Psoas muscle (tissue), 8 donors: ENCODE results near the gene RNF111. TPM values are rescaled to one million over a fixed set of nuclear protein-coding genes. Genes with fewer than 3 reads are reported as not detected.

Source experiments
- ATAC-seq, 4 donors: fragments of 200-7000 bp; cut with Tn5 transposase; one replicate each; pipeline ENCODE4 v1.9.1; 2020; ENCODE audit warnings: moderate library complexity in 3 of 4, mild to moderate bottlenecking in 2 of 4
- DNase-seq, 2 donors: peaks; one replicate each; pipeline ENCODE4 v3.0.0-alpha.2; 2020
- H3K27ac ChIP-seq: fragments of 200-600 bp; one replicate; pipeline ENCODE4 v1.8.0; 2022
- H3K27me3 ChIP-seq, 3 donors: fragments of 200-600 bp in 1 of 3; one replicate each; pipeline versions ENCODE4 v1.6.1 to v1.8.0; 2013 to 2022; ENCODE audit warnings: low read length in 2 of 3, mild to moderate bottlenecking in 2 of 3, moderate library complexity in 1 of 3; ENCODE audit not compliant: insufficient read depth in 3 of 3
- H3K36me3 ChIP-seq, 2 donors: fragments of 200-600 bp in 1 of 2; one replicate each; pipeline versions ENCODE4 v1.6.1 to v1.8.0; 2013 to 2022; ENCODE audit warnings: low read depth in 1 of 2, mild to moderate bottlenecking in 1 of 2, moderate library complexity in 1 of 2; ENCODE audit not compliant: insufficient read depth in 1 of 2
- H3K4me1 ChIP-seq: fragments of 200-600 bp; one replicate; pipeline ENCODE4 v1.8.0; 2022
- H3K4me3 ChIP-seq: fragments of 200-600 bp; one replicate; pipeline ENCODE4 v1.8.0; 2022; ENCODE audit warnings: mild to moderate bottlenecking
- H3K9me3 ChIP-seq: fragments of 200-600 bp; one replicate; pipeline ENCODE4 v1.8.0; 2022
- whole genome bisulfite sequencing, 3 donors: extraction: QIAGEN DNeasy Blood & Tissue Kit; methylation state at CpG; one replicate each; pipeline versions ENCODE4 v1.1.6 to v1.1.7; 2013; 5-methylcytosine and 5-hydroxymethylcytosine counted together
- intact Hi-C, 2 donors: fragments of 100-400 bp; cut with DNase I; formaldehyde crosslinking; loops; one replicate each; pipeline versions ENCODE4 v1.11.0 to v1.14.2; 2022
- polyA plus RNA-seq, 3 donors: library from polyadenylated mRNA; stranded (reverse); fragments of 200-250 nt; gene quantifications; one replicate each; pipeline ENCODE4 v1.2.3, GENCODE V29; 2013
- total RNA-seq, 4 donors: library from RNA; stranded (reverse); fragmentation: NEBNext Ultra II Directional in 2 of 4; extraction: Animal tissue kit (Norgen Biotek cat#: 25700) in 2 of 4; gene quantifications; one replicate each; pipeline versions ENCODE4 v1.2.1 to v1.2.4, GENCODE V29; 2021 to 2023
- TF ChIP-seq, protein P1 (sequence below): fragments of 200-600 bp; IDR thresholded peaks from one replicate; pipeline ENCODE4 v1.8.0; 2022; ENCODE audit warnings: antibody characterized with exemption
- donor health status: healthy with polysubstance abuse.
- donor health status: DM: no; HTN: no; CAD: no; lungs with moderate emphysema.
- donor health status: Bipolar disorder and iron deficiency.
- donor health status: healthy.
- donor health status: DM: yes; HTN: yes; CAD: no.
- donor health status: DM: no; HTN: no; CAD: no.
- donor health status: DM: no; HTN: no; CAD: no.
- donor health status: DM: yes; HTN: yes; CAD: no.

The RNF111 gene
- total and polyA plus RNA-seq, 7 donors = 8.3 to 26.9 (median 18.3) TPM

DNA sequence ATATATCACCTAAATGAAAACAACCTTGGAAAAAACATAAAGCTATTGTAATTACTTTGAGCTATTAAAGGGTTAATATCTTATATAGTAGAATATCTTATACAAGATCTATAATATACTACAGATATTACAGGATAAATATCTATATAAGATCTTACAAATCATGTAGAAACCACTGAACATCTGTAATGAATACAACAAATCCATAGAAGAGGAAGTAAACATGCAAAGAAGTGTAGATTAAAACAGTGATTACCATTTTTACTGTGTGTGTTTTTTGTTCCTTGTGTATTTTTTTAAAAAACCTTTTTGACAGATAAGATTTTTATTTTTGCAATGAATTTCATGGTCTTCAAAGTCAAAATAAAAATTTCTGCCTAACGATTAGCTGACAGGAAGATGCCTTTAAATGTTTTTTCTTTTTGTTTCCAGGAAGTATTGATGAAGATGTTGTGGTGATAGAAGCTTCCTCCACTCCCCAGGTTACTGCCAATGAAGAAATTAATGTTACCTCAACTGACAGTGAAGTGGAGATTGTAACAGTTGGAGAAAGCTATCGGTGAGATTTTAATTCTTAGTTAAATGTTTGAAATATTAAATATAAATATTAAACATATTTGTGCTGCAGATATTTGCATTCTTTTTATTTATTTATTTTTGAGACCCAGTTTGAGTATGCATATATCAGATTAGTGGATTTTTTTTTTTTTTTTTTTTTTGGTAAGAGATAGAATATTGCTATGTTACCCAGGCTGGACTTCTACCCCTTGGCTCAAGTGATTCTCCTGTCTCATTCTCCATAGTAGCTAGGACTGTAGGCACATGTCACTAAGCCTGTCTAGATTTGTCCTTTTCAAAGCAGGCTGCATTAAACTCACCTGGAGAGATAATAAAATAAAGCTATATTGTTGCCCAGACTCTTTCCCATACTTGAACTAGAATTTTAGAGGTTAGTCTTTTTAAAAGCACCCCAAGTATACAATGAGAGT lies 64.7 kb downstream of the RNF111 start:
- H3K27me3 ChIP-seq = no peaks in the 10 kb centered on the region
- DNase-seq = no peak
- 78 to 82% (median 79%) methylated on average over 2 of the region's 2 CpGs for WGBS, 3 donors
- H3K27ac ChIP-seq = no peak overlapping the region
- H3K36me3 ChIP-seq = peaks cover 0 to 45% of the 10 kb centered on the region in 2 donors
- TF ChIP-seq, protein P1, sequence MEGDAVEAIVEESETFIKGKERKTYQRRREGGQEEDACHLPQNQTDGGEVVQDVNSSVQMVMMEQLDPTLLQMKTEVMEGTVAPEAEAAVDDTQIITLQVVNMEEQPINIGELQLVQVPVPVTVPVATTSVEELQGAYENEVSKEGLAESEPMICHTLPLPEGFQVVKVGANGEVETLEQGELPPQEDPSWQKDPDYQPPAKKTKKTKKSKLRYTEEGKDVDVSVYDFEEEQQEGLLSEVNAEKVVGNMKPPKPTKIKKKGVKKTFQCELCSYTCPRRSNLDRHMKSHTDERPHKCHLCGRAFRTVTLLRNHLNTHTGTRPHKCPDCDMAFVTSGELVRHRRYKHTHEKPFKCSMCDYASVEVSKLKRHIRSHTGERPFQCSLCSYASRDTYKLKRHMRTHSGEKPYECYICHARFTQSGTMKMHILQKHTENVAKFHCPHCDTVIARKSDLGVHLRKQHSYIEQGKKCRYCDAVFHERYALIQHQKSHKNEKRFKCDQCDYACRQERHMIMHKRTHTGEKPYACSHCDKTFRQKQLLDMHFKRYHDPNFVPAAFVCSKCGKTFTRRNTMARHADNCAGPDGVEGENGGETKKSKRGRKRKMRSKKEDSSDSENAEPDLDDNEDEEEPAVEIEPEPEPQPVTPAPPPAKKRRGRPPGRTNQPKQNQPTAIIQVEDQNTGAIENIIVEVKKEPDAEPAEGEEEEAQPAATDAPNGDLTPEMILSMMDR = no peak
- intact Hi-C loops = no loop called here
- no peak for ATAC-seq
- no peaks in the 10 kb centered on the region for H3K4me1 ChIP-seq
- no peak overlapping the region for H3K4me3 ChIP-seq
- H3K9me3 ChIP-seq = no peaks in the 10 kb centered on the region

DNA sequence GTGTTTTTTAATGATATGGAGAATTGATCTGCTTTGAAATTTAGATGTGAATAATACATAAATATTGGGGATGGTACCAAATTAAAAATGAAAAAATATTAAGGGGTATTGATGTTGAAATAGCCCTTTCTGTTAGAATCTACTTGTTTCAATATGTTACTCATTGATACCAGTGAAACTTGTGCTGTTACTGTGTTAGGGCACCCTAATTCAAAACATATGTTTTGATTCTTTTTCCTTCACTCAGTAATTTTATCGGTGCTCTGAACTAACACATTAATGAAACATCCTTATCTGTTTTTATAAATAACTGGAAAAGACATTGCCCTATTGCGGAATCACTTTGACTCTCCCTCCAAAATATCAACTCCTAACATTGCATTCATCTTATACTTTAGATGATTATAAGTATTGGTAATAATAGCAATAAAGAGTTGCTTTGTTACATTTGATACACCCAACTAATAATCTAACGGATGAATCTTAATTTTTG lies 65.5 kb downstream of the RNF111 start:
- TF ChIP-seq, protein P1 = no peak
- WGBS, 3 donors = 76 to 95% (median 92%) methylated on average over 3 of the region's 3 CpGs
- DNase-seq (no peak), ATAC-seq (no peak)
- Histone ChIP-seq H3K4me3 (no peak overlapping the region), H3K4me1 (no peaks in the 10 kb centered on the region), H3K9me3 (no peaks in the 10 kb centered on the region), H3K36me3 (peaks cover 2 to 51% of the 10 kb centered on the region in 2 donors), H3K27ac (no peak overlapping the region), H3K27me3 (no peaks in the 10 kb centered on the region)
- intact Hi-C loops = no loop called here

DNA sequence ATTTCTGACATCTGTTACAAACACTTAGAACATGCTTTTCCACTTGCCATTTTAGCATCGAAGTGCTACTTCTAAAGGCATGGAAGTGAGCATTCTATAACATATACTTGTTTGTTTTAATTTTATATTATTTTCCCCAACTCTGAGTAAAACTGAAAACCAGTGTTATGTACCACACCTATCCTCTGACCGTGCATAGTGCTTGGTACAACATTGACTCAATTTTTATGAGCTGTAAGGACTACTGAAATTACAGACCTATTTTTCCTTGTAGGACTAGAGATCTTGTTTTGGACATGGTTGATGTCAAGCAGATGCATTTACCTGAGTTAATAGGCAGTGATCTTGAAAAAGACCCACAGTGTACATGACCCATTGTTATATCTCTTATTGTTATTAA lies 66.0 kb downstream of the RNF111 start:
- 95 to 98% (median 98%) methylated on average over 2 of the region's 2 CpGs for WGBS, 3 donors
- Histone ChIP-seq H3K4me3 (no peak overlapping the region), H3K9me3 (no peaks in the 10 kb centered on the region), H3K27ac (no peak overlapping the region), H3K4me1 (no peaks in the 10 kb centered on the region), H3K27me3 (no peaks in the 10 kb centered on the region), H3K36me3 (peaks cover 2 to 56% of the 10 kb centered on the region in 2 donors)
- TF ChIP-seq, protein P1 = no peak
- no peak for ATAC-seq
- DNase-seq = no peak
- intact Hi-C loops = no loop called here

DNA sequence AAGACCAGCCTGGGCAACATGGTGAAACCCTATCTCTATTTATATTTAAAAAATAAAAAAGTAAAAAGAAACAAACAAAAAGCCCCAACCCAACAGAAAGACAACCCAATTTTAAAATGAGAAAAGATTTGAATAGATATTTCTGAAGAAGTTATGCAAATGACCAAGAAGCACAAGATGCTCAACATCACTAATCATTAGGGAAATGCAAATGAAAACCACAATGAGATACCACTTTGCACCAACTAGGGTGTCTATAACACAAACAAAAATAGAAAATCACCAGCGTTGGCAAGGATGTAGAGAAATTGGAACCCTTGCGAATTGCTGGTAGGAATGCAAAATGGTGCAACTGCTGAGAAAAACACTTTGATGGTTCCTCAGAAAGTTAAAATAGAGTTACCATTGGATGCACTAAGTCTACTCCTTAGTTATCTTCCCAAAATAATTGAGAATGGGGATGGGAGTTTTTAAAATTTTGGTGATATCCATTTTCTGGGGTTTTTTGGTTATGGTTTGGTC lies 71.7 kb downstream of the RNF111 start:
- Histone ChIP-seq H3K4me3 (no peak overlapping the region), H3K36me3 (peaks cover 2 to 87% of the 10 kb centered on the region in 2 donors), H3K27me3 (no peaks in the 10 kb centered on the region), H3K4me1 (peaks cover 17% of the 10 kb centered on the region), H3K9me3 (no peaks in the 10 kb centered on the region), H3K27ac (peak overlapping the region; percentile 30)
- no peak for DNase-seq
- intact Hi-C loops = loop anchor here in 1 of 2 donors (5.0 kb wide), 1 partner anchor 72 kb away; the partner anchor contains the start of gene RNF111
- WGBS, 3 donors = 44 to 85% (median 47%) methylated on average over 2 of the region's 2 CpGs
- ATAC-seq = peak; percentile 29 to 63 (median 50)
- TF ChIP-seq, protein P1 = no peak
